SK-N-SH treated with all-trans-retinoic acid at 6 μM for 48 hours (cell line): Measurements from ENCODE around the gene NCKAP5.

ENCODE experiments used
- ATAC-seq: fragments of 200-7000 bp; cut with Tn5 transposase; 3 replicates; pipeline ENCODE4 v1.9.1; 2020; ENCODE audit warnings: mild to moderate bottlenecking, moderate library complexity
- ARNTL ChIP-seq: fragments of 450-650 bp; formaldehyde crosslinking; IDR thresholded peaks from 2 replicates; pipeline ENCODE4 v1.5.0; 2020; ENCODE audit warnings: low read depth, mild to moderate bottlenecking, moderate library complexity, borderline replicate concordance
- BACH2 ChIP-seq: fragments of 250-450 bp; sonication (Bioruptor Pico); IDR thresholded peaks from 2 replicates; pipeline ENCODE4 v1.9.0; 2021; ENCODE audit warnings: mild to moderate bottlenecking, borderline replicate concordance
- CREB5 ChIP-seq: fragments of 250-450 bp; sonication (Bioruptor Pico); IDR thresholded peaks from 2 replicates; pipeline ENCODE4 v1.5.1; 2020; ENCODE audit warnings: low read depth, mild to moderate bottlenecking, moderate library complexity
- CSDC2 ChIP-seq: fragments of 250-450 bp; sonication (Bioruptor Pico); IDR thresholded peaks from 2 replicates; pipeline ENCODE4 v1.5.0; 2020; ENCODE audit warnings: mild to moderate bottlenecking, moderate library complexity
- CSRNP3 ChIP-seq: fragments of 250-450 bp; sonication (Bioruptor Pico); IDR thresholded peaks from 2 replicates; pipeline ENCODE4 v1.5.1; 2021; ENCODE audit warnings: mild to moderate bottlenecking, moderate library complexity
- ESRRG ChIP-seq: fragments of 250-450 bp; sonication (Bioruptor Pico); IDR thresholded peaks from 2 replicates; pipeline ENCODE4 v1.6.1; 2021; ENCODE audit warnings: mild to moderate bottlenecking
- GLIS3 ChIP-seq: fragments of 250-450 bp; sonication (Bioruptor Pico); IDR thresholded peaks from 2 replicates; pipeline ENCODE4 v1.5.0; 2020; ENCODE audit warnings: mild to moderate bottlenecking, moderate library complexity
- PATZ1 ChIP-seq: fragments of 250-450 bp; sonication (Bioruptor Pico); IDR thresholded peaks from 2 replicates; pipeline ENCODE4 v1.8.0; 2020; ENCODE audit warnings: mild to moderate bottlenecking, moderate library complexity, borderline replicate concordance
- POU6F1 ChIP-seq: fragments of 250-450 bp; sonication (Bioruptor Pico); IDR thresholded peaks from 2 replicates; pipeline ENCODE4 v1.8.0; 2021; ENCODE audit warnings: low read depth, mild to moderate bottlenecking, moderate library complexity, borderline replicate concordance
- PPARA ChIP-seq: fragments of 250-450 bp; sonication (Bioruptor Pico); IDR thresholded peaks from 2 replicates; pipeline ENCODE4 v1.5.0; 2020; ENCODE audit warnings: mild to moderate bottlenecking, borderline replicate concordance
- RARB ChIP-seq: fragments of 250-450 bp; sonication (Bioruptor Pico); IDR thresholded peaks from 2 replicates; pipeline ENCODE4 v1.8.0; 2021; ENCODE audit warnings: mild to moderate bottlenecking, moderate library complexity
- SNAI2 ChIP-seq: fragments of 250-450 bp; sonication (Bioruptor Pico); IDR thresholded peaks from 2 replicates; pipeline ENCODE4 v1.5.0; 2020; ENCODE audit warnings: mild to moderate bottlenecking, moderate library complexity
- TCF4 ChIP-seq: fragments of 250-450 bp; sonication (Bioruptor Pico); IDR thresholded peaks from 2 replicates; pipeline ENCODE4 v1.8.0; 2021; ENCODE audit warnings: mild to moderate bottlenecking, moderate library complexity, borderline replicate concordance
- TOX ChIP-seq: fragments of 250-450 bp; sonication (Bioruptor Pico); IDR thresholded peaks from 2 replicates; pipeline ENCODE4 v1.8.0; 2021; ENCODE audit warnings: mild to moderate bottlenecking, moderate library complexity, borderline replicate concordance
- TSHZ2 ChIP-seq: fragments of 250-450 bp; sonication (Bioruptor Pico); IDR thresholded peaks from 2 replicates; pipeline ENCODE4 v1.5.0; 2020; ENCODE audit warnings: mild to moderate bottlenecking, moderate library complexity
- ZC3H10 ChIP-seq: fragments of 250-450 bp; sonication (Bioruptor Pico); IDR thresholded peaks from 2 replicates; pipeline ENCODE4 v1.5.1; 2021; ENCODE audit warnings: mild to moderate bottlenecking, moderate library complexity
- ZFP3 ChIP-seq: fragments of 250-450 bp; sonication (Bioruptor Pico); IDR thresholded peaks from 2 replicates; pipeline ENCODE4 v1.5.0; 2020; ENCODE audit warnings: mild to moderate bottlenecking, moderate library complexity
- ZFP30 ChIP-seq: fragments of 450-650 bp; formaldehyde crosslinking; IDR thresholded peaks from 2 replicates; pipeline ENCODE4 v1.5.0; 2022; ENCODE audit warnings: mild to moderate bottlenecking, moderate library complexity
- ZNF565 ChIP-seq: fragments of 450-650 bp; formaldehyde crosslinking; conservative IDR thresholded peaks from 2 replicates; pipeline ENCODE4 v1.5.0; 2020; ENCODE audit warnings: low read depth, mild to moderate bottlenecking, moderate library complexity
- ZNF70 ChIP-seq: fragments of 450-650 bp; formaldehyde crosslinking; IDR thresholded peaks from 2 replicates; pipeline ENCODE4 v1.5.0; 2020; ENCODE audit warnings: mild to moderate bottlenecking, moderate library complexity
- ZNF8 ChIP-seq: fragments of 450-650 bp; formaldehyde crosslinking; IDR thresholded peaks from 2 replicates; pipeline ENCODE4 v1.5.0; 2020; ENCODE audit warnings: mild to moderate bottlenecking, moderate library complexity

NCKAP5 gene

GRCh38 chr2:133605766-133606137 lies 37.5 kb upstream of the NCKAP5 start:
- ATAC-seq = no peak
- TF ChIP-seq ARNTL (CRISPR knock-in tag) (no peak), CREB5 (no peak), ZC3H10 (CRISPR knock-in tag) (no peak), SNAI2 (CRISPR knock-in tag) (no peak), ZNF70 (CRISPR knock-in tag) (no peak), POU6F1 (CRISPR knock-in tag) (no peak), RARB (CRISPR knock-in tag) (no peak), ZFP30 (no peak), CSDC2 (CRISPR knock-in tag) (no peak), BACH2 (CRISPR knock-in tag) (no peak), ZNF565 (CRISPR knock-in tag) (no peak), TCF4 (CRISPR knock-in tag) (no peak), PATZ1 (CRISPR knock-in tag) (no peak), GLIS3 (CRISPR knock-in tag) (no peak), CSRNP3 (CRISPR knock-in tag) (no peak)

GRCh38 chr2:133605011-133605765 lies 36.9 kb upstream of the NCKAP5 start:
- no peak for ATAC-seq
- no peak for TF ChIP-seq TCF4 (CRISPR knock-in tag)
- no peak for TF ChIP-seq CSDC2 (CRISPR knock-in tag)
- no peak for TF ChIP-seq TOX (CRISPR knock-in tag)
- no peak for TF ChIP-seq PATZ1 (CRISPR knock-in tag)
- no peak for TF ChIP-seq ESRRG (CRISPR knock-in tag)
- no peak for TF ChIP-seq ZFP30
- TF ChIP-seq ZFP3 = no peak

- no peak for TF ChIP-seq ZNF8 (CRISPR knock-in tag)
- TF ChIP-seq, all 23 proteins: peak for 0
Observed at GRCh38 chr2:133603109-133603508, 34.8 kb upstream of the NCKAP5 start.

GRCh38 chr2:133602538-133602937 lies 34.3 kb upstream of the NCKAP5 start:
- ATAC-seq = no peak
- TF ChIP-seq TOX (CRISPR knock-in tag) = no peak
- TF ChIP-seq POU6F1 (CRISPR knock-in tag) = no peak
- no peak for TF ChIP-seq ZFP3
- no peak for TF ChIP-seq TCF4 (CRISPR knock-in tag)
- no peak for TF ChIP-seq TSHZ2 (CRISPR knock-in tag)
- TF ChIP-seq ZNF8 (CRISPR knock-in tag) = no peak
- TF ChIP-seq GLIS3 (CRISPR knock-in tag) = no peak
- TF ChIP-seq ZC3H10 (CRISPR knock-in tag) = no peak
- TF ChIP-seq ZFP30 = no peak
- no peak for TF ChIP-seq PPARA (CRISPR knock-in tag)

More at GRCh38 chr2:133603109-133603508, 34.8 kb upstream of the NCKAP5 start:
- no peak for ATAC-seq
